ENCODE results near the gene SYNPO2.

Gene SYNPO2

DNA sequence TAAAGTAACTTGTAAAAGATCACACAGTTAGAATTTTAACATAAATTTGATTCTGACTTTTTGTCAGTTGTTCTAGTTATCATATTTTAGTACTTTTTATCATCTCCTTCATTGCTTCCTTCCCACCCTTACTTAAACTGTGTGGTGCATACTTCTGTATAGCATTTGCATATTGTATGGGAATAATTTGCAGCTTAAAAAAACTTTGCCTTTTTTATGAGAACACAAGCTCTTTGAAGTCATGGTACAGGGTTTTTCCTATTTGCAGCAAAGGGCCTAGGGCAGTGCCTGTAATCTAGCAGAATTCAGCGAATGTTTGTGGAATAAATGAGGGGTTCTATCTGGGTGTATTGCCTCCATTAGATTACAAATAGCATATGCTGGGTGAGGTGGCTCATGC is 41.6 kb downstream of the SYNPO2 start:
- no peak overlapping the region for H3K4me3 ChIP-seq (ENCODE audit: low read length)
- DNase-seq (ENCODE audit: low read depth), result no peak
- no peak for TF ChIP-seq CTCF (conservative IDR thresholded peaks at IDR 0.05; ENCODE audit: low read depth, low read length)

GRCh38 chr4:118931786-118932185 is 43.1 kb downstream of the SYNPO2 start:
- no peak overlapping the region for H3K4me3 ChIP-seq (ENCODE audit: low read length)
- no peak for TF ChIP-seq CTCF (conservative IDR thresholded peaks at IDR 0.05; ENCODE audit: low read depth, low read length)
- no peak for DNase-seq (ENCODE audit: low read depth)

GRCh38 chr4:118935819-118936218 is 47.2 kb downstream of the SYNPO2 start:
- no peak for DNase-seq (ENCODE audit: low read depth)
- no peak for TF ChIP-seq CTCF (conservative IDR thresholded peaks at IDR 0.05; ENCODE audit: low read depth, low read length)
- H3K4me3 ChIP-seq (ENCODE audit: low read length), result no peak overlapping the region

DNA sequence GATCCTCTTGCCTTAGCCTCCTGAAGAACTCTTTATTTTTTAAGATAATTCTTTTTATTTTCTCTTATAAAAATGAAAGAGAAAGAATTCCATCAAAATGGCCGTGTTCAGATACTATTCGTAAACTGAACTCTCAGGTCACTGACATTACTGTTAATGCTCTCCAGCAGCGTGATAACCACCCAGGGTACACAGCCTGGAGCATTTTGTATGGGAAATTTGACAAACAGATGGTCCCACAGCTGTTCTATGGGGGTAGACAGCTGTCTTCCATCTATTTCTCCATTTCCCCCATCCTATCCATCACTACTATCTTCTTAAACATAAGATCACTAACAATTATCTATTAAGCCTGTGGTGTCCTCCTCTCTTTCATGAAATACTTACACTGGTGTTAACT is 47.8 kb downstream of the SYNPO2 start:
- TF ChIP-seq CTCF (conservative IDR thresholded peaks at IDR 0.05; ENCODE audit: low read depth, low read length), result no peak
- H3K4me3 ChIP-seq (ENCODE audit: low read length), result no peak overlapping the region
- DNase-seq (ENCODE audit: low read depth), result no peak

DNA sequence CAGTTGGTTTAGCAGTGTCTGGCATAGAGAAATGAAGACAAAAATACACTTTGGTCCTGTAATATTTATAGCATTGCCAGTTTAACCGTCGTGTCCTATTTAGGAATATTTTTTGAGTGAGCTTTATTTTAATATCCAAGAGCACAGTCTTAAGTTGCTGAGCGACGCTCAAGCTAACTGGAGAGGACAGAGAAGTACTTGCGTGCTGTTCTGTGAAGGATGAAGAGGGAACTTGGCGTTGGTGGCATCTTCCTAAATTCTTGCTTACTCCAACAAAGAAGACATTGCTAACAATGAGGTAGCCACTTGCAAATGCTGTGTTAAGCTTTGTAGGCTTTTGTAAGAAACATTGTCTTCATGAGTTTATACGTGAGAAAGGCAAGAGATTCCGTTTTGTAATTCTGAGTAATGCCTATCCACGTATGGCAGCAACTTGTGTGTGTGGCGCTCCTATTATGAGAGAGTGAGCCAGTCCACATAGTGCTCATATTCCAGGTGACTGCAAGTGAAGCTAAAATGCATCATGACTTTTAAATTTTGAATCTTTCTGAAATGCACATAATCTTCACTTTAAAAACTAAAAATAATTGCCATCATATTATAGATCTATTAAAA is 50.6 kb downstream of the SYNPO2 start:
- H3K4me3 ChIP-seq (ENCODE audit: low read length), result no peak overlapping the region
- no peak for DNase-seq (ENCODE audit: low read depth)
- no peak for TF ChIP-seq CTCF (conservative IDR thresholded peaks at IDR 0.05; ENCODE audit: low read depth, low read length)

DNA sequence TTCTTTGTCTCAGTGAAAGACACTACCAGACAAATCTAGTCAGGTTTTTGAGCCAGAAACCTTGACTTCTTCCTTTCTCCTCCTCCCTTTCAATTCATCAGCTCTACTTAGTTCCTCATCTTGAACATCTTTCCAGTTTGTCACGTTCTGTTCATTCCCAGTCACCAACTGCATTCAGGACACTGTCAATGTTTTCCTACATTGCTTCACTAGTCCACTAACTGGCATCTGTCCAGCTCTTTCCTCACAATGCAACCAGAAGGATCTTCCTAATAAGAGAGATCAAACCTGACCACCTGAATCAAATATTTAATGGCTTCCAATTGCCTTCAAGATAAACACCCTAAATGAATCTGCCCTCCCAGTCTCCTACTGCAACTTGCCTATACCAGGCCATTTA is 52.5 kb downstream of the SYNPO2 start:
- DNase-seq (ENCODE audit: low read depth), result no peak
- TF ChIP-seq CTCF (conservative IDR thresholded peaks at IDR 0.05; ENCODE audit: low read depth, low read length), result no peak

GRCh38 chr4:118941799-118942198 is 53.1 kb downstream of the SYNPO2 start:
- no peak overlapping the region for H3K4me3 ChIP-seq (ENCODE audit: low read length)
- TF ChIP-seq CTCF (conservative IDR thresholded peaks at IDR 0.05; ENCODE audit: low read depth, low read length), result no peak
- DNase-seq (ENCODE audit: low read depth), result no peak

More for the DNA sequence above, 52.5 kb downstream of the SYNPO2 start:
- no peak overlapping the region for H3K4me3 ChIP-seq (ENCODE audit: low read length)
